HFF-Myc (cell line): ENCODE data around the gene TMEM82.

Experiments used
- DNase-seq: peaks from one replicate; pipeline ENCODE4 v3.0.0-alpha.2; 2011; ENCODE audit warnings: low read depth; ENCODE audit errors: extremely low read depth
- H3K4me3 ChIP-seq: replicated peaks from 2 replicates; pipeline ENCODE4 v1.5.1; 2011; ENCODE audit warnings: low read depth, mild to moderate bottlenecking, control low read depth, low read length
- TF ChIP-seq, protein P1 (sequence below): IDR thresholded peaks from 2 replicates; pipeline ENCODE4 v1.5.1; 2012; ENCODE audit warnings: mild to moderate bottlenecking, low read depth, low read length, control low read depth; ENCODE audit errors: missing control alignments

Gene TMEM82

DNA sequence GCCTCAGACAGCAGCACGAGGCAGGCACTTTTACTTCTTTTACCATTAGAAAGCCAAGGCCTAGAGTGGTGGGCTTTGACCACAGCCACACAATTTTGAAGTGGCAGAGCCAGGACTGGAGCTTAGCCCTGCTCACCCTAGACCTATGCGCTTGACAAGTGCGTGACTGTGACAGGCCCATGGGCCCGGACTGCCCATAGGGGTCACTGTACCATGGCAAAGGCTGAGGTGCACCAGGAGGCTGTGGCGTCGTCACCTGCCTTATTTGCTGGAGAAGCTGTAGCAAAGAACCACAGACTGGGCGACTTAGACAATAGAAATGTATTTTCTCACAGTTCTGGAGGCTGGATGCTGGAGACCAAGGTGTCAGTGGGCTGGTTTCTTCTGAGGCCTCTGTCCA lies 2.6 kb upstream of the TMEM82 start:
- TF ChIP-seq, protein P1, sequence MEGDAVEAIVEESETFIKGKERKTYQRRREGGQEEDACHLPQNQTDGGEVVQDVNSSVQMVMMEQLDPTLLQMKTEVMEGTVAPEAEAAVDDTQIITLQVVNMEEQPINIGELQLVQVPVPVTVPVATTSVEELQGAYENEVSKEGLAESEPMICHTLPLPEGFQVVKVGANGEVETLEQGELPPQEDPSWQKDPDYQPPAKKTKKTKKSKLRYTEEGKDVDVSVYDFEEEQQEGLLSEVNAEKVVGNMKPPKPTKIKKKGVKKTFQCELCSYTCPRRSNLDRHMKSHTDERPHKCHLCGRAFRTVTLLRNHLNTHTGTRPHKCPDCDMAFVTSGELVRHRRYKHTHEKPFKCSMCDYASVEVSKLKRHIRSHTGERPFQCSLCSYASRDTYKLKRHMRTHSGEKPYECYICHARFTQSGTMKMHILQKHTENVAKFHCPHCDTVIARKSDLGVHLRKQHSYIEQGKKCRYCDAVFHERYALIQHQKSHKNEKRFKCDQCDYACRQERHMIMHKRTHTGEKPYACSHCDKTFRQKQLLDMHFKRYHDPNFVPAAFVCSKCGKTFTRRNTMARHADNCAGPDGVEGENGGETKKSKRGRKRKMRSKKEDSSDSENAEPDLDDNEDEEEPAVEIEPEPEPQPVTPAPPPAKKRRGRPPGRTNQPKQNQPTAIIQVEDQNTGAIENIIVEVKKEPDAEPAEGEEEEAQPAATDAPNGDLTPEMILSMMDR: peak; percentile 24

DNA sequence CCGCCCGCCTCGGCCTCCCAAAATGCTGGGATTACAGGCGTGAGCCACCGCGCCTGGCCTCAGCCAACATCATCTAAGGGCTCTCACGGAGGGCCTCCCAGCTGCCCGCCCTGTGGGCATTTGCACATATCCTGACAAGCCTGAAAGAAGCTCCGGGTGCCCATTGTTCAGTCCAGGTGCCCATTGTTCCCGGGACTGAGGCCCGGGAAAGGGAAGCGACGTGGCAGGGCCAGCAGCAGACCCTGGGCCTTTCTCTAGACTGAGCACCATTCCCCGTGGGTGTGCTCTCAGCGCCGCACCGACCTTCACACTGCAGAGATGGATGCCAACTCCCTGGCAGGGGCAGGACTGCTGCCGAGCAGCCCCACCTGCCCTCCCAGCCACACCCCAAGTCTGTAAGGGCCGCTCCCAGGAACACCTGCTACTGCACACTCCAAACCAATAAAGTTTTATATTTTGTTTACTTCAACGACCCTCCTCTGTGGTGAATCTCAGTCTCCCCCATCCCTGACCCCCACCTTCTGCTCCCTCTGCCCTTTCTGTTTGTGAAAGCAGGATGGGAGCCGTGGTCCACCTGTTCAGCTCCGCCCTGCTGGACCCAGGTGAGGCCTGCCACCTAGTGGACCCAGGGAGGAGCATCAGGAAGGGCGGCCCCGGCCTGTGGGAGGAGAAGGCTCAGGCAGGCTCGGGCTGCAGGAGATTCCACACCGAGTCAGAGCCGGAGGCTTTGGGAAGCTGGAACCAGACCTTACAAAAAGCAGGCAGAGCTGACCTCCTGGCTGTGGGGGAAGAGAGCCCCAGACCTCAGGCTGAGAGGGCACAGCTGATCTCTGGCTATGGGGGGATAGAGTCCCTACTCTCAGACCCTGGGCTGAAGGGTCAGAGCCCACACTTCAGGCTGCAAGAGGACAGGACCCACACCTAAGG lies 1.1 kb upstream of the TMEM82 start:
- DNase-seq: peak; percentile 15
- TF ChIP-seq, protein P1: peak; percentile 84
- H3K4me3 ChIP-seq: no peak overlapping the region

More for the DNA sequence above, 2.6 kb upstream of the TMEM82 start:
- DNase-seq: no peak
- H3K4me3 ChIP-seq: no peak overlapping the region

DNA sequence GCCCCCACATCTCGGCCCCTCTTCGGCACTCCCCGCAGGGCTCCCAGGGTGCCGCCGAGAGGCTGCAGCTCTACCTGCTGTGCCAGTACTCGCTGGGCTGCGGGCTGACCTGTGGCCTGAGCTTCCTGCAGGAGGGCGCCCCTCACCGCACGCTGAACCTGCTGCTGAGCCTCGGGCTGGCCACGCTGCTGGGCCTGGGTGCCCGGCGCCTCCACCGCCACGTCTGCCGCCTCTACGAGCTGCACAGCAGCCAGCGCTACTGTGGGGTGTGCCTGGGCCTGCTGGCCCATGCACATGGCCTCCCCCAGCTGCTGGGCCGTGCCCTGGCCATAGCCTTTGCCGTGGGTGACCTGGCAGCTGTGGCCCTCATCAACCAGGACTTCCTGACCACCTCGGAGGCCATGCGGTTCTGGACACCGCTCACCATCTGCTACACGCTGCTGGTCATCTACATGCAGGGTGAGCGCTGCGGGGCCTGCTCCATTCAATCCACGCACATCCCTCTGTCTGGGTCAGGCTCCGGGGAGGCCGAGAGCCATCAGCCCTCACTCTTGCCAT lies 1.9 kb downstream of the TMEM82 start:
- no peak for DNase-seq
- no peak overlapping the region for H3K4me3 ChIP-seq
- TF ChIP-seq, protein P1: no peak

DNA sequence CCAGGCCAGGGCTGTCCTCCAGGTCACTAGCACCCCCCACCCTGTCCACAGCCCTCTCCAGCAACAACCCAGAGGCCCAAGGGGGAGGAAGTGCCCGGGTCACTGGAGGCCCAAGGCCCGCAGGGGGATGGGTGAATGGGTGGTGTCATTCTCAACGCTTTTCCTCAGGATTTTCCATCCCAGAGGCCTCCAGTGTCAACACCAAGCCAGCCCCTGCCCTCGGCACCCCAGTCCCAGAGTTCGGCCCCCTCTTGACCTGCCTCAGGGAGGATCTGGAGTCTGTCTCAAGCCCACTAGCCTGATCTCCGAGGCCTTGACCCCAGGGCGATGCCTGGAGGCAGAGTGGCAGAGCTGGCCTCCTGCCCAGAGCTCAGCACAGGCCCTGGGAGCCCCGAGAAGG lies 5.1 kb downstream of the TMEM82 start:
- TF ChIP-seq, protein P1: no peak
- H3K4me3 ChIP-seq: no peak overlapping the region
- no peak for DNase-seq

DNA sequence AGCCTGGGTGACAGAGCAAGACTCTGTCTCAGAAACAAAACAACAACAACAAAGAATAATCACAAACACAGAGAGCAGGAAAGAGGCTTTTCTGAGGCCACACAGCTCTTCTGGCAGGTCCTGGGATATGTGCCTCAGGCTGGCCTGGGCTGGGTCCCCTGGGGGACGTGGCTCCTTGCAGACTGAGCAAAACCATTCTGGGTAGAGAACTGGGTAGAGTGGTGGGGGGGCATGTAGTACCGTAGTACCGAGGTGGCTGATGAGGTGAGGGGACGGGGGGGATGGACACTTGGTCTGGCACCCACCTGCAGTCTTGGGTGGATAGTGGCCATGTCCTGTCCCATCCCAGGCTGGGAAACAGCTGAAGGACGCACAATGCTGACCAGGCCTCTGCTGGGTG lies 6.0 kb downstream of the TMEM82 start:
- TF ChIP-seq, protein P1: no peak
- H3K4me3 ChIP-seq: no peak overlapping the region
- DNase-seq: no peak

DNA sequence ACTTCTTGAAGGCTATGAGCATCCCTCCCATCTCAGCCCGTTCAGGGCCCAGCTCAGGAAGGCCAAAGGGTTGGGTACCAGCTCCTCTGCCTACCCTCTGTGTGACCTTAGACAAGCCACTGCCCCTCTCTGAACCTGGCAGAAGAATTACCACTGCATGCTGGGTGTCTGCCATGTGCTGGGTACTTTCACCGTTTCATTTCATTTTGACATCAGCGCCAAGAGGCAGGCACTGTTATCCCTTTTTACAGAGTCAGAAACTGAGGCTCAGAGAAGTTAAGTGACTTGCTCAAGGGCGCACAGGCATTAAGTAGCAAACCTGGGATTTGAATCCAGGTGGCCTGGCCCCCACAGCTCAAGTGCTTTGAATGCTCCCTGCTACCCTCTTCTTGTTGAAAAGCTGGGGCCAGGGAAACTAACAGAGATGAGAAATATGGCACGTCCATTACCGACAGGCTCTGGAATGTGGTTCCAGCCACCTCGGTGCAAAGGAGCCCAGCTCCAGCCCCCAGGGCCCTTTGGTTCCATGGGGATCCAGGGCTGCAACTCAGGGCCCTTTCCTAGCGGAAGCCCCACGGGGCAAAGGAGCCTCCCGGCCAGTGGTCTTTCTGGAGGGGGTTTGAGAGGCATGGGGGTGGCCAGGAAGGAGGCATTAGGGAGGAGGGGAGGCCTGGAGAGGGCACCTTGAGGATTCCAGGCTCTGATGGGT lies 6.5 kb downstream of the TMEM82 start:
- TF ChIP-seq, protein P1: no peak
- H3K4me3 ChIP-seq: no peak overlapping the region
- DNase-seq: no peak
